22Rv1 (cell line): ENCODE results near the gene GMPPB.

Experiments used
- CTCF ChIP-seq: fragments of 450-650 bp; IDR thresholded peaks from 2 replicates; pipeline ENCODE4 v1.5.1; 2017; ENCODE audit warnings: mild to moderate bottlenecking
- ZFX ChIP-seq: fragments of 450-650 bp; IDR thresholded peaks from 2 replicates; pipeline ENCODE4 v1.6.1; 2017; ENCODE audit warnings: antibody characterized with exemption, borderline replicate concordance

- TF ChIP-seq CTCF (no peak), ZFX (no peak)
Observed at GRCh38 chr3:49718858-49719213, 4.9 kb downstream of the GMPPB start.
